ENCODE data around the gene ATP8A2.
"Not testable (repeated sequence)": the region's sequence is repeated elsewhere in the genome, so short reads cannot be mapped to it uniquely, and the experiment has no call there.

ATP8A2 gene

DNA sequence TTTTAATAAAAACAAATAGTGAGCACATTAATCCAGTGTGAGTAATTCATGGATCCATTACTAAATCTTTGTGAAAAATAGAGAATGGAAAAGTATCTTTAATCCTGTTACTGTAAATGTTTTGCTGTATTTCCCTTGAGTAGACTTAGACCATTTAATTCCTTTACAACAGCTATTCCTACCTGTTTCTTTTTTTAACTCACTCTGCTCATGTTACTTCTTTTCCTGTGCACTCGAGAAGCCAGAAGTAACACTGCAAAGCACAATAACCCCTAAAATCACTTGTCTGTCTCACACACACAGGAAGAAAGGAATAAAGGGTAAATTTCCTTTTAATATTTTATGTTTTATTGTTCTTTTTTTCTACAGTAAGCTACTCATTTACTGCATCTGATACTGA, 435.8 kb downstream of the ATP8A2 start:
- DNase-seq (ENCODE audit: low read depth): no peak

DNA sequence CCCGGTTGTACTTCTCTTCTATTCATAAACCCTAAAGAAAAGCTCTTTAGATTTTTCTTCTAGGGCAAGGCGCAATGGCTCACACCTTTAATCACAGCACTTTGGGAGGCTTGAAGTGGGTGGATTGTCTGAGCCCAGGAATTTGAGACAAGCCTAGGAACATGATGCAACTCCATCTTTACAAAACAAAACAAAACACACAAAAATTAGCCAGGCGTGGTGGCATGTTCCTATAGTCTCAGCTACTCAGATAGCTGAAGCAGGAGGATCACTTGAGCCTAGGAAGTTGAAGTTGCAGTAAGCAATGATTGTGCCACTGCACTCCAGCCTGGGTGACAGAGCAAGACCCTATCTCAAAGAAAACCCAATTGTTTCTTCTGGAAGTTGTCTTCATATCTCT, 439.7 kb downstream of the ATP8A2 start:
- DNase-seq (ENCODE audit: low read depth): no peak

DNA sequence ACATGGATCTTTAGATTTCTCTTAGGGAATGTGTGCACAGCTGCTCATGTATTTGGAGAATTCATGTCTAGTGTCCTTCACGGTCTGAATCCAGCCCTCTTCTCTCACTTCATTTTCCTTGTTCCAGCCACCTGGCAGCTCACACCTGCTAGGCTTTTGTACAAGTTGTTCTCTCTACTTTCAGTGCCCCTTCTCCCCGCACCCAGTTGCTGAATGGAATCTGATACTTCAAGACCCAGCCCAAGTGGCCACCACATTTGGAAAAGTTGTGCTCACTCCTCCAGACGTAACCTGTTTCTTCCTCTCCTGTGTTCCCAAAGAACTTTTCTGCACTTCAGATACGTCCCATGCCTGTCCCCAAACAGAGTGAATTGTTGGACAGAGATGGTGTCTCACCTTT, 444.5 kb downstream of the ATP8A2 start:
- no peak for DNase-seq (ENCODE audit: low read depth)

DNA sequence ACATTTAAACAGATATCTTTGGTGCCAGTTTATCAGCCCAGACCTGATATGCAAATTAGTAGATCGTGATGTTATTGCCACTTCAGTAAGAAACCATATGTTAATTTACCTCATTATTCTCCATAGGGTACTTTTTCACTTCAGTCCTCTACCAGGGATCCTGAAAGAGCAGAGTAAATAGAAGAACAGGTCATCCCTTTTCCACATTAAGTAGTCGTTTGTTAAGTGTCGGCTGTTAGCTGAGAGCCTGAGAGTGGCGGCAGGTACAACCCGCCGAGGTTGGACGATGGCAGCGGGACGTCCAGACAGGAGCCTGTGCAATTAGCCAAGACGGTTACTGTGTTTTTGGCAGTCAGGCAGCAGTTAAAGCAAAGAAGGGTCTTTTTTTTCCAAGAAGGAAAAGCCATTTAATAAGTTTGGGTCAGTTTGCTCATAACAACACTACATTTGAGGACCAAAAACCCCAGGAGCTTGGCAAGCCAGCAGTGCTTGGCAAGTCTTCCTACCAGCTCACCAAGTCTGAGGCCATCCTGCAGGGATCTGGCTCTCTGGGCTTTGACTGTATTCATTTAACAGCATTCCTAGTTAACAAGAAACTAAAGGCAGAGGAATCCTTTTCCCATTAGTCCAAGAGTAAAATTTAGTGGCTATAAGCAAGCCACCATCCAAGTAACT, 448.2 kb downstream of the ATP8A2 start:
- no peak for DNase-seq (ENCODE audit: low read depth)

DNA sequence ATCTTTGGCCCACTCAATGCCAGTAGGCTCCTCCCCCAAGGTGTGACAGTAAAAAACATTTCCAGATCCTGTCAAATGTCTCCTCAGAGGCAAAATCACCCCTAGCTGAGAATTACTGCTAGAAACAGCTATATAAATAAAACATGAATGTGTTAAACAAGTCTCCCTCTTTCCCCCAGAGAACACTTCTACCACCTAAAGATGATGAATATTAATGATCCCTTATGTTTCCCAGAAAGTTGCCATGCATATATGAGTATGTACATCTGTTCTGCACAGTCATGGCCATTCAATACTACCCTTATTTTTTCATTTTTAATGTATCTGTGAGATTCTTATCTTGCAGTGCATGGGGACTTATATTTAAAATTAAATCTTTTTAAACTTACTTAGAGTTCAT, 450.0 kb downstream of the ATP8A2 start:
- DNase-seq (ENCODE audit: low read depth): no peak

DNA sequence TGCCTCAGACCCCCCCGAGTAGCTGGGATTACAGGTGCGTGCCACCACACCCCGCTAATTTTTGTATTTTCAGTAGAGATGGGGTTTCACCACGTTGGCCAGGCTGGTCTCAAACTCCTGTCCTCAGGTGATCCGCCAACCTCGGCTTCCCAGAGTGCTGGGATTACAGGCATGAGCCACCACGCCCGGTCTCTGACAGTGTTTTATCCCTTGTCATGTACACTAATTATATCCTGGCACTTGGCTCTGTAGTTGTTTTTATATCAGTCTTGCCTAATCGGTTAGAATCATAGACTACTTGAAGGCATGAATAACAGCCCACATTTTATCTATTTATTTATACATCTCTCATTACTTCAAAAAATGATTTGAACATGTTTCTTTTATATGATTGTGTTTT, 455.4 kb downstream of the ATP8A2 start:
- DNase-seq (ENCODE audit: low read depth): not testable (repeated sequence)

DNA sequence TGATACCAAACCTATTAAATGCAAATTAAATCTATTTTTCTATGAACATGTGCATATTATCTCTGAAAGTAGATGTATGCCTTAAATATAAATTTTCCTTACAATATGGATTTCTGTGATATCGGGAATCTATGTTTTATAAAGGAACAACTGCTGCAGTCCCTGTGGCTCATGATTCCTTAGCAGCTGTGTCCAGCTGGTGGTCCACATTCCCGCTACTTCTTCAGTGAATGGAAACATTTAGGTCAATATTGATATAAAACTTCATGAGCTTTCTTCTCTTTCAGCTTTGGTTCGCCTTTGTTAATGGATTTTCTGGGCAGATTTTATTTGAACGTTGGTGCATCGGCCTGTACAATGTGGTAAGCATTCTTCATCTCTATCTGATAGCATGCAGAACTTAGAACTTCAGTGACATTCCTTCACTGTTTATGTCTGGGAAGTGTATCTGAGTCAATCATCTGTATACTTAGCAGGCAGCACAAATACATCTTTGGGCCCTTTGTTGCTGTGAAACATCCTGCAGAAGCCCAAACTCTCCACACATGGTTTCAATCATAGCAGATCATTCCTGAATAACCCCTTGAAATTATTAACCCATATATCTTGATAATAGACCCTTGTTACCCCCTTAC, 456.2 kb downstream of the ATP8A2 start:
- DNase-seq (ENCODE audit: low read depth): no peak

DNA sequence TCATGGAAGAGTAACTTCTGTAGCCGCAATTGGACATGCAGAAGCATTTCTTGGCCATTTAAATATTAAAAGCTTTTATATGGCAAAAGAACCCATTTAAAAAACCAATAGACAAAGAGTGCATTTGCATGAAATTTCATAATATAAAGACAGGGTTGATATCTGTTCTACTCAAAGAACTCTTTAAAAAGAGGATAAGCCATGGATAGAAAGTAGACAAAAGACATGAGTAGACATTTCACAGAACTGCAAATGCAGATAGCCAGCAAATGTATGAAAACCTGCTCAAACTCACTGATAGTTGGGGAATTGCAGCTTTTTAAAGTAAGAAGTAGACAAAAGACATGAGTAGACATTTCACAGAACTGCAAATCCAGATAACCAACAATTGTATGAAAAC, 462.0 kb downstream of the ATP8A2 start:
- no peak for DNase-seq (ENCODE audit: low read depth)

DNA sequence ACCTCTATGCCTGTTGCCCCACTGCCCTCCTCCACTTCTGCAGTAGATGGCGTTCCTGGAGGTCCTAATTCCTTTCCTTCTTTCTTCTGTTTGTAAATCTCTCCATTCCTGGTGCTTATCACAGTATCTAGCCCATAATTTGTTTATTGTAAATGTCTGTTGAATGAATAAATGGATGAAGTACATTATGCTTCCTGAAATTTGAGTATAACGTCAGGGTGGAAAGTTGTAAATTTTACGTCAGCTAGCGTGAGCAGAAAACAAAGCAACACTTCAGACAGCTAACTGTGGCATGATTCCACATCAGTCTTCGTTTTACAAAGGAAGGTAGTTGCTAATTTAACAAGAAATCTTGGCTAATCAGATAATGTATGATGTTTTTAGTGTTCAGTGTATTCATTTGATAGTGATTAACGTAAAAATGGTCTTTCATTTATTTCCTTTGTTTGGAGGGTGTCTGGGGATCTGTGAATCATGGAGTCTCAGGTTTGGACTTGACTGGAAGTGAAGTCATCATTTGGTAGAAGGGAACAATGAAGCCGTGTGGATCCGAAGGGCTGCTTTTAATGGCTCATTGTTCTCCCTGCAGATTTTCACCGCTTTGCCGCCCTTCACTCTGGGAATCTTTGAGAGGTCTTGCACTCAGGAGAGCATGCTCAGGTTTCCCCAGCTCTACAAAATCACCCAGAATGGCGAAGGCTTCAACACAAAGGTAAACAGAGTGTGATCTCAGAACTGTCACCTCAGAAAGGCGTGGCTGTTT, 465.0 kb downstream of the ATP8A2 start:
- no peak for DNase-seq (ENCODE audit: low read depth)

DNA sequence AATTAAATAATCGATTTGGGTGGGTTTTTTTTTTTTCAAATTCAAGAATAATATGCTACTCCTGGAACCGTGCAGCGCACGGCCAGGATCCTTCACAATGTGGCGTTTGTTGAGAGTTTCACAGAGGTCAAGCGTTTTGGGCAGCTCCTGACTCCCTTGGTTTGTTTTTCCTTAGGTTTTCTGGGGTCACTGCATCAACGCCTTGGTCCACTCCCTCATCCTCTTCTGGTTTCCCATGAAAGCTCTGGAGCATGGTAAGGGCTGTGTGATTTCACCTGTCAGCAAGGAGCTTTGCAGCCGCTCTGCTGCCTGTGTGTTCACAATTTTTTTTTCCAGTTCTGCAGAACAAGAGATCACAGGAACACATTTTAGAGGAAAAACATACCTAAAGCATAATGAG, 467.6 kb downstream of the ATP8A2 start:
- no peak for DNase-seq (ENCODE audit: low read depth)

DNA sequence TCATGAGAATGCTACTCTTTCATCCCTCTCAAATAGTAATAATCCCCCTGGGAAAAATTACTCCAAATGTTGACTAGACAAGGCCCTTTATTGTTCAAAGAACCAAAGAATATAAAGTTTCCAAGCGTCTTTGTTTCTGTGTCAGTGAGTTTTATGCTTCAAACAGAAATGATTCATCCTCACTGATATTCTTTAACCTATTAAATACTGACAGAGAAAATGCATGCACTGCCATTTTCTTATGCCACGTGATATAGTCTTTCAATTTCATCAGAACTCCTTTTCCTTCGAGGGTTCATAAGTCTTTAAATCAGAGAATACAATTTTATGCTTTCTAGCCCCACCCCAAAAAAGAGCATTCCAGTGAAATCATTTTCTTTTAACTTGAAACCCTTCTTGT, 468.5 kb downstream of the ATP8A2 start:
- no peak for DNase-seq (ENCODE audit: low read depth)

DNA sequence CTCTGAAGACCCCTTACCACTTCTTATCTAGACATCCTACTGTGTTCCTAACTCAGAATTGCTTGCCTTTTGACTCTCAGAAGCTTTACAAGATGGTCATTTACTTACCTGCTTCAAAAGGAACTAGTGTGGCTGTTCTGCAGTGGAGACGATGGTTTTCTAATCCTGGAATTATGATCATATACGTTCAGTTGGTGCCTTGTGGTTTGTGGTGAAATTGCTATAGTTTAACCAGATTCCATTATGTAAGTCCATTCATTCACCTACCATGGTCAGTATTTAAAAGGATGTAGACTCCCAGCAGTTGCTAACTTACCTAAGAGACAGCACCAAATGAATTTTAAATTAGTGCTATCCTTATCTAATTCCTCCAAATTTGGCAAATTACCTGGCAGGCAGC, 469.2 kb downstream of the ATP8A2 start:
- DNase-seq (ENCODE audit: low read depth): no peak

DNA sequence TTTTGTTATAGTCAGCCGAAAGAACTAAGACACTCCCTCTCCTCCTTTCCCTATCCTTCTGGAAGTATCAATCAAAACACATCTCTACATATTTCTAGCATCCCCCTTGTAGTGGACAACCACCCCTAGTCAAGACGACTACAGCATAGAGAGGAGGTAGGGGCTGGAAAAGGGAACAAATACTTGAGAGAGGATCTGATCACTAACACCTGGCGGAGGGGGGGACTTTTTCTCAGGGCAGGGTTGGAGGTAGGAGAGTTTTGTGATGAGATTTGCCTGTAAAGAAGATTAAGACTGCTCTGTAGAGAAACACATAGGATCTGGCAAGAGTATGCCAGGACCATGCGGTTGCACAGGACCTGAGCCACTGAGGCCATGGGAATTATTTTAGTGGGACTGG, 471.9 kb downstream of the ATP8A2 start:
- DNase-seq (ENCODE audit: low read depth): no peak

DNA sequence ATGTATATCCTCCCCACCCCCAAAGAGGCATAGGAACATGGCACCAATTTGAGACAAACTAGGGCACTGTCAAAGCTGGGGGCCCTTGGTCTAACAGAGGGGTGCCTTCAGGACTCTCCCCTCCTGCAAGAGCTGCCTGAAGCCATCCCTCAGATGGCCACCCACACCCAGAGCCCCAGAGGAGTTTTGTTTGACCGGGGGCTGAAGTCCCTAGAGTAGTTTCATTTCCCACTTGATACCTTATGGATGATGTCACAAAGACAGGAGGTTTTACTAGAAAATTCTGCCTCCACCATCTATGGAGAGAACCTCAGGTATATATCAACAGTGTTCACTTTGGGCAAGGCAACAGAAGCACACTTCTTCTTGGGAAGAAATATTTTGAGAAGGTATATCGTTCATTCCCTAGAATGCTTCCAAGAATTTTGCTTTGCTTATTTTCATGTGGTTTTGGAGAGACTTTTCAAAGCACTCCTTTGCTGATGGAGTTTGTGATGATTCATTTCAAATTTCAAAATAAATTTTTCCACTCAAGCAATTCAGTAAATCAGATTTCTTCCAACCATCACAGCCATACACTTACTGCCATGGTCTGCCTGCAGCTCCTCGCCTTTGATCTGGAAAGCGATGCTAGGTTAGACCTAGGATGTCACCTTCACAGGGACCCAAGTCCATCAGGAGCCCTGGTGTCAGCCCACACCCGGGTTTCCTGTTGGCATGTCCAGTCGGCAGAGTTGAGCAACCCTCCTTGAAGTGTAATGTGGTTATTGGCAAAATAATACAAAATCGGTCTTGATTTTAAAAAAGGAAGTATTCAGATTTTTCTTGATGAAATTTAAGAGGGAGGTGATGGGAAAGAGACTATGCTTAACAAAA, 473.0 kb downstream of the ATP8A2 start:
- no peak for DNase-seq (ENCODE audit: low read depth)

DNA sequence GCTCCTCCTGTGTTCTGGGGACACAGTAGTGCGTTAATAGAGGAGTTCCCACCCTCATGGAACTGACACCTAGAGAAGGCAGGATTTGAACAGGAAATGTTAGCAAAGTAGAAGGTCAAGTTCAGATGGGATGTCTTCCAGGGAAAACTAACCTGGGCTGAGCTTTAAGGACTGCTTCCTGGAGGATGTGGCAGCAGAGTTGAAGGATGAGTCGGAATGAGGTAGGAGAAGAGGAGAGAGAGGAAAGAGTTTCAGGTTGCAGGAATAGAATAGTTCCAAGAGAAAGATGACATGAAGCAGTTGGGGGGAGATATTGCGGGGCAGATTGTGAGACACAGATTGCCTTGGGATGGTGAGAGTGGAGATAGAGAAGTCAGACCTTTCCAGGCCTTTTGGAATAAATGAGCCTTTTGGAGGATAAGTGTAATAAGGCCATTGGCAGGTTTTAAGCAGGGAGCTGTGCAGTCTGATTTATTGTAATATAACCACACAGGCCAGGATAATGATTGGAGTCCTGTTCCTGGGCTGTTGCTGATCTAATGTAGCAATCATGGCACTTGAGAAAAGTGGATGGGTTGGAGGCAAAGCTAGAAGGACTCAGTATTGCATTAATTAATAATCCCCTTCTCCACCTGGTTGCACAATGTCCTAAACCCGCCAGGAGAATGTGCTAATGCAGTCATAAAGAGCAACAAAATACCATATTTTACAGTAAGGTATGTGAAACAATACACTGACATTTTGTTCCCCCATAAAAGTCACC, 474.6 kb downstream of the ATP8A2 start:
- peak; percentile 29 for DNase-seq (ENCODE audit: low read depth)

DNA sequence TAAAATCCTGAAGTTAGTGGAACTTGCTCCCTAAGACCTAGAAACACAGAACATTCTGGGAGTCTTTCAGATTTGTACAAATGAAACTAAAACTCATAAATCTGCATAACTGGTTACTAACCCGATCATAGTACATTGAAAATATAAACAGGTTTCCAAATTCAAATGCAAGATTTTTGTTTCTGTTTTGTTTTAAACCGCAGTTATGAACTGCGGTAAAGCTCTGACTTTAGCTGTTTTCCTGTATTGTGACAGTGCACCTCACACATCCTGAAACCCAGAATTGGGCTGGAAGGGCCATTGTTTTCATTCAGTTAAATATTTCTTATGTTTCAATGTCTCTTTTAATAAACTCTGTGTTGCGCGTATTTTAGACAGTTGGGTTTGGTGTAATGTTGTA, 475.4 kb downstream of the ATP8A2 start:
- no peak for DNase-seq (ENCODE audit: low read depth)

DNA sequence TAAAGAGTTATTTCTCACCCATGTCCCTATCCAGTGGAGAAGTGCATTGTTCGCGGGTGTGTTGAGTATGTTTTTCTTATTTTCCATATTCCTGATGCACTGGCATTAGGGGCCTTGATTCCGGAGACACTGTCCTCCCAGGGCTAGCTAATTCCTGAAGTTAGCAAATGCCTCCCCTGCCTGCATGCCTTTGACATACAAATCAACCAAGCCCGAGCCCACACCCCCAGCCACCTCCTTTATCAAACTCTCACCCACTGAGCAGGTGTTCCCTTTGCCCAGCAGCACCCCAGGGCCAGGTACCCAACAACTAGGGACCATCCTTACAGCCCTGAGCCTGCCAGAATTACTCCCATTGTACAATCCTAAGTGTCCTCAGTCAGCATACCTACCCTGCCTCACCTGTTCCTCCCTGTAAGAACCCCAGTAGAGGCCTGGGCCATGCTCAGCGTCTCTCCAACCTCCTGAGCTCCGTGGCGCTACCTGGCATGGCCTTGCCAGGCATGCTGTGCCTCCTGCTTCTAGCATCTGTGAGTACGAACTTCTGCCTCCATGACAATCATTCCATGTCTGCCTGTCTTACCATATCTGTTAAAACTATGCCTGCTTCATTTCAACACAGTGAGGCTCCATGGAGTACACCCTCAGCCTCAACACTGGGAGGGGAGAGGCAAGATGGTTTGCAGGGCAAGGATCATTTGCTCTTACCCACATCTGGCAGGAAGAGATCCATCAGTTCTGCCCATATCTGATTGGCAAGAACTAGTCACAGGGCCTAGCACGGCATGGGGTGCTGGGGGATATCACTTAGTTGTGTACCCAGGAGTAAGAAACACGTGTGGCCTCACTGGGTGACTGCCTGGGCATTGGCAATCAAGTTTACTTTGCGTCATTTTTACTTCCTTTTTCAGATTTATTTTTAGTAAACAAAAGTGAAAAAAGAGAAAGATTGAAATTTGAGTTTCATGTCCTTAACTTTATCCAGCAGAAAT, 476.2 kb downstream of the ATP8A2 start:
- DNase-seq (ENCODE audit: low read depth): no peak

DNA sequence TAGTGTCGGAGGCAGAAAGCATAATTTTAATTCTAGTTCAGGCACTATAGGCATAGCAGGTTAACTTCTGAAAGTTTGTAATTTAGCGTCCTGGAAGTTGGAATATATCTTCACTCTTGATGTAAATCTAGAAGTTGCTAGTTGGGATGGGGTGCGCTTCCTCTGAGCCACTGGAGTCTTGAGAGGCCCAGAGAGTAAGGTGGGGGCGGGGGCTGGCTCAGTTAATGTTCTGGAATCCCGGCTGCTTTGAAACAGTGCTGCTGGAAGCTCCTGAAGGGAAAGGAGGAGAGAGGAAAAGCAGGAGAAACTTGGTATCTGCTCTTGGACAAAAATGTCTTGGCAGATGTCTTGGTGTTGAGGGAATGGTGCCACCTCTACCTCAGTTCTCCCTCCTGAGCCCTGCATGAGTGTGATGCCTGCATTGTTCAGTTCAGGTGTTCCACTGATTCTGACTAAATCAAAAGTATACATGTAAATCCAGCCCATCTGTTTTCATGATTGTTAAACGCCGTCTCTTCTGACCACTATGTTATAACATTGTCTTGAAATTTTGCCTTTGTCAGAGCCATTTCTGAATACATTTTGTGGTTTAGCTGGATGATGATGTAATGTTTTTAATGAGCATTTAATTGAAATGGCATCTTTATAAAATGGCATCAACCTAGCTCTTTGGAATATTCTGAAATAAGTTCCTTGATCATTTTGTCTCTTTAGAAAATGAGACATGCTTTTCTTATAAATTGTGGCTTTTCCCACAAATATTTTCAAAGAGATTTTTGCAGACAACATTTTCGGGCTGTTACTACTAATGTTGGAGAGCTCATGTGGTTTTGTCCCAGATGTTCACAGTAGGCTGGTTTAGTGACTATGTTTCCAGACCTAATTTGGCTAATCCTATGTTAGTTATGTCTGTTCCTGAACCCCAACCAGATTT, 477.3 kb downstream of the ATP8A2 start:
- DNase-seq (ENCODE audit: low read depth): no peak

DNA sequence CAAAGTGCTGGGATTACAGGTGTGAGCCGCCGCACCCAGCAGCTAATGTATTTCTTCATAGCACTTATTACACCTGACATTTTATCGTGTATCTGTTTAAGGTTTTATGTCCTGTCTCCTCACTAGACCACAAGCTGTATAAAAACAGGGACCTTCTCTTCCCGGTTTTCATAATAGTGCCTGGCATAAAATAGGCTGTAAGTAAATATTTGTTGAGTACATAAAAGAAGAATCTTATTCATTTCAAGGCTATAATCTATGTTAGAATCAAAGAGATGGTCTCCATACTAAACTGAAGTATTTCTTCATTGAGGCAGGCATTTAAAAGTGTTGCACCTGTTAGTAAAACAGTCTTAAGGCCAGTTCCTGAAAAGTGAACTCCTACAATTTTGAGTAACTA, 486.1 kb downstream of the ATP8A2 start:
- no peak for DNase-seq (ENCODE audit: low read depth)
